ENCODE results near the gene PLXNA4. TPM values are rescaled to one million over a fixed set of nuclear protein-coding genes. Genes with fewer than 3 reads are reported as not detected.

PLXNA4 gene
- total and polyA plus RNA-seq, 2 experiments from 2014 or later: 0.08 to 0.80 TPM

GRCh38 chr7:132292803-132293202, 283.5 kb downstream of the PLXNA4 start (continued):
- TF ChIP-seq, protein P1, sequence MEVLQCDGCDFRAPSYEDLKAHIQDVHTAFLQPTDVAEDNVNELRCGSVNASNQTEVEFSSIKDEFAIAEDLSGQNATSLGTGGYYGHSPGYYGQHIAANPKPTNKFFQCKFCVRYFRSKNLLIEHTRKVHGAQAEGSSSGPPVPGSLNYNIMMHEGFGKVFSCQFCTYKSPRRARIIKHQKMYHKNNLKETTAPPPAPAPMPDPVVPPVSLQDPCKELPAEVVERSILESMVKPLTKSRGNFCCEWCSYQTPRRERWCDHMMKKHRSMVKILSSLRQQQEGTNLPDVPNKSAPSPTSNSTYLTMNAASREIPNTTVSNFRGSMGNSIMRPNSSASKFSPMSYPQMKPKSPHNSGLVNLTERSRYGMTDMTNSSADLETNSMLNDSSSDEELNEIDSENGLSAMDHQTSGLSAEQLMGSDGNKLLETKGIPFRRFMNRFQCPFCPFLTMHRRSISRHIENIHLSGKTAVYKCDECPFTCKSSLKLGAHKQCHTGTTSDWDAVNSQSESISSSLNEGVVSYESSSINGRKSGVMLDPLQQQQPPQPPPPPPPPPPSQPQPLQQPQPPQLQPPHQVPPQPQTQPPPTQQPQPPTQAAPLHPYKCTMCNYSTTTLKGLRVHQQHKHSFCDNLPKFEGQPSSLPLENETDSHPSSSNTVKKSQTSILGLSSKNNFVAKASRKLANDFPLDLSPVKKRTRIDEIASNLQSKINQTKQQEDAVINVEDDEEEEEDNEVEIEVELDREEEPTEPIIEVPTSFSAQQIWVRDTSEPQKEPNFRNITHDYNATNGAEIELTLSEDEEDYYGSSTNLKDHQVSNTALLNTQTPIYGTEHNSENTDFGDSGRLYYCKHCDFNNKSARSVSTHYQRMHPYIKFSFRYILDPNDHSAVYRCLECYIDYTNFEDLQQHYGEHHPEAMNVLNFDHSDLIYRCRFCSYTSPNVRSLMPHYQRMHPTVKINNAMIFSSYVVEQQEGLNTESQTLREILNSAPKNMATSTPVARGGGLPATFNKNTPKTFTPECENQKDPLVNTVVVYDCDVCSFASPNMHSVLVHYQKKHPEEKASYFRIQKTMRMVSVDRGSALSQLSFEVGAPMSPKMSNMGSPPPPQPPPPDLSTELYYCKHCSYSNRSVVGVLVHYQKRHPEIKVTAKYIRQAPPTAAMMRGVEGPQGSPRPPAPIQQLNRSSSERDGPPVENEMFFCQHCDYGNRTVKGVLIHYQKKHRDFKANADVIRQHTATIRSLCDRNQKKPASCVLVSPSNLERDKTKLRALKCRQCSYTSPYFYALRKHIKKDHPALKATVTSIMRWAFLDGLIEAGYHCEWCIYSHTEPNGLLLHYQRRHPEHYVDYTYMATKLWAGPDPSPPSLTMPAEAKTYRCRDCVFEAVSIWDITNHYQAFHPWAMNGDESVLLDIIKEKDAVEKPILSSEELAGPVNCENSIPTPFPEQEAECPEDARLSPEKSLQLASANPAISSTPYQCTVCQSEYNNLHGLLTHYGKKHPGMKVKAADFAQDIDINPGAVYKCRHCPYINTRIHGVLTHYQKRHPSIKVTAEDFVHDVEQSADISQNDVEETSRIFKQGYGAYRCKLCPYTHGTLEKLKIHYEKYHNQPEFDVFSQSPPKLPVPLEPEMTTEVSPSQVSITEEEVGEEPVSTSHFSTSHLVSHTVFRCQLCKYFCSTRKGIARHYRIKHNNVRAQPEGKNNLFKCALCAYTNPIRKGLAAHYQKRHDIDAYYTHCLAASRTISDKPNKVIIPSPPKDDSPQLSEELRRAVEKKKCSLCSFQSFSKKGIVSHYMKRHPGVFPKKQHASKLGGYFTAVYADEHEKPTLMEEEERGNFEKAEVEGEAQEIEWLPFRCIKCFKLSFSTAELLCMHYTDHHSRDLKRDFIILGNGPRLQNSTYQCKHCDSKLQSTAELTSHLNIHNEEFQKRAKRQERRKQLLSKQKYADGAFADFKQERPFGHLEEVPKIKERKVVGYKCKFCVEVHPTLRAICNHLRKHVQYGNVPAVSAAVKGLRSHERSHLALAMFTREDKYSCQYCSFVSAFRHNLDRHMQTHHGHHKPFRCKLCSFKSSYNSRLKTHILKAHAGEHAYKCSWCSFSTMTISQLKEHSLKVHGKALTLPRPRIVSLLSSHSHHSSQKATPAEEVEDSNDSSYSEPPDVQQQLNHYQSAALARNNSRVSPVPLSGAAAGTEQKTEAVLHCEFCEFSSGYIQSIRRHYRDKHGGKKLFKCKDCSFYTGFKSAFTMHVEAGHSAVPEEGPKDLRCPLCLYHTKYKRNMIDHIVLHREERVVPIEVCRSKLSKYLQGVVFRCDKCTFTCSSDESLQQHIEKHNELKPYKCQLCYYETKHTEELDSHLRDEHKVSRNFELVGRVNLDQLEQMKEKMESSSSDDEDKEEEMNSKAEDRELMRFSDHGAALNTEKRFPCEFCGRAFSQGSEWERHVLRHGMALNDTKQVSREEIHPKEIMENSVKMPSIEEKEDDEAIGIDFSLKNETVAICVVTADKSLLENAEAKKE (CRISPR knock-in tag; IDR thresholded peaks at IDR 0.05): no peak
- TF ChIP-seq CTCF (conservative IDR thresholded peaks at IDR 0.05; ENCODE audit: low read depth in 2 of 2): no peak

GRCh38 chr7:132291481-132291880, 284.8 kb downstream of the PLXNA4 start:
- no peak for ATAC-seq

More at GRCh38 chr7:132291481-132291880, 284.8 kb downstream of the PLXNA4 start:
- no peak overlapping the region for H3K4me2 ChIP-seq
- no peaks in the 10 kb centered on the region for H3K4me1 ChIP-seq (ENCODE audit: insufficient read depth)
- 0 out of 2 replicates have a peak, but pooled peaks cover 2% of the 10 kb centered on the region for H3K9me2 ChIP-seq (ENCODE audit: insufficient read depth)
- TF ChIP-seq CTCF (conservative IDR thresholded peaks at IDR 0.05; ENCODE audit: low read depth in 2 of 2) (no peak), NANOG (IDR thresholded peaks at IDR 0.05; ENCODE audit: borderline replicate concordance) (no peak), EZH2phosphoT487 (IDR thresholded peaks at IDR 0.05; ENCODE audit: unreplicated experiment) (no peak)
- TF ChIP-seq, protein P1 (CRISPR knock-in tag; IDR thresholded peaks at IDR 0.05): no peak
- H3K27ac ChIP-seq (ENCODE audit: low read depth): no peak overlapping the region
- H3K79me2 ChIP-seq (replicated peaks; ENCODE audit: insufficient read depth): no peaks in the 10 kb centered on the region
- no peak overlapping the region for H3K4me3 ChIP-seq
- no peak overlapping the region for H3K27ac Mint-ChIP-seq
- H4K20me1 ChIP-seq (replicated peaks; ENCODE audit: insufficient read depth): no peaks in the 10 kb centered on the region
- H3K9me3 Mint-ChIP-seq: no peaks in the 10 kb centered on the region; the same call in 2 of the 3 replicates
- no peaks in the 10 kb centered on the region for H3F3A ChIP-seq (replicated peaks; ENCODE audit: low read depth)
- H2AFZ ChIP-seq: no peak overlapping the region
- H3K36me3 Mint-ChIP-seq (ENCODE audit: low read depth): no peaks in the 10 kb centered on the region
- H3K27me3 ChIP-seq (ENCODE audit: insufficient read depth): no peaks in the 10 kb centered on the region
- H3K27me3 Mint-ChIP-seq (ENCODE audit: insufficient read depth, low read depth, poor library complexity): peaks cover 8% of the 10 kb centered on the region
- no peak for DNase-seq (ENCODE audit: low spot score)
- no peaks in the 10 kb centered on the region; the same call in 2 of the 3 replicates for H3K4me1 Mint-ChIP-seq
- no peak overlapping the region for H3K4me3 Mint-ChIP-seq
- no peaks in the 10 kb centered on the region for H3K36me3 ChIP-seq (ENCODE audit: insufficient read depth)

Measured in GM23338 (cell line).